GM12878 (cell line): ENCODE data around the gene SLC36A1. TPM values are rescaled to one million over a fixed set of nuclear protein-coding genes. Genes with fewer than 3 reads are reported as not detected.

Experiments used
- IKZF1 ChIP-seq: fragments of 450-650 bp; conservative IDR thresholded peaks from 2 replicates; pipeline ENCODE4 v1.6.1; 2017; ENCODE audit warnings: antibody characterized with exemption, mild to moderate bottlenecking
- IRF5 ChIP-seq: fragments of 450-650 bp; IDR thresholded peaks from 2 replicates; pipeline ENCODE4 v1.6.1; 2017; ENCODE audit warnings: borderline replicate concordance
- ZBTB4 ChIP-seq: fragments of 450-650 bp; formaldehyde crosslinking; IDR thresholded peaks from 2 replicates; pipeline ENCODE4 v1.4.0; 2022; ENCODE audit warnings: mild to moderate bottlenecking, moderate library complexity
- ZBTB40 ChIP-seq: fragments of 450-650 bp; IDR thresholded peaks from 2 replicates; pipeline ENCODE4 v1.6.1; 2016; ENCODE audit warnings: mild to moderate bottlenecking, moderate library complexity, borderline replicate concordance
- polyA plus RNA-seq, 11 experiments: library from polyadenylated mRNA; depleted of rRNA in 4 of 11; unstranded in 6 of 11; stranded (reverse) in 5 of 11; fragments of >200 nt; fragmentation: Nextera tagmentation in 4 of 11; fragmentation: Illumina TruSeq in 1 of 11; extraction: Ambion mirVana in 4 of 11; extraction: Trizol in 1 of 11; gene quantifications; 1 replicate in 1 of 11; 2 replicates in 10 of 11; pipeline versions ENCODE4 v1.2.1 to v1.2.3, GENCODE V29; 2011 to 2016; ENCODE audit warnings: inconsistent platforms in 2 of 11, missing spikeins in 2 of 11, low read depth in 1 of 11
- total RNA-seq, 4 experiments: library from RNA; depleted of rRNA in 3 of 4; stranded (reverse); fragments of >200 nt in 3 of 4; fragmentation: Illumina TruSeq in 1 of 4; extraction: Trizol in 1 of 4; gene quantifications; 2 replicates each; pipeline versions ENCODE4 v1.2.1 to v1.2.3, GENCODE V29; 2013 to 2021
- TF ChIP-seq, protein P1 (sequence below): IDR thresholded peaks from 2 replicates; pipeline ENCODE4 v1.6.1; 2012; ENCODE audit warnings: low read depth, low read length, improper control_type of control experiment

Gene SLC36A1
- total and polyA plus RNA-seq, 10 of the 15 experiments (the other 5 are each of a cell fraction or from before 2014, with no cell fraction given) = 0.50 to 8.2 (median 3.5) TPM

DNA sequence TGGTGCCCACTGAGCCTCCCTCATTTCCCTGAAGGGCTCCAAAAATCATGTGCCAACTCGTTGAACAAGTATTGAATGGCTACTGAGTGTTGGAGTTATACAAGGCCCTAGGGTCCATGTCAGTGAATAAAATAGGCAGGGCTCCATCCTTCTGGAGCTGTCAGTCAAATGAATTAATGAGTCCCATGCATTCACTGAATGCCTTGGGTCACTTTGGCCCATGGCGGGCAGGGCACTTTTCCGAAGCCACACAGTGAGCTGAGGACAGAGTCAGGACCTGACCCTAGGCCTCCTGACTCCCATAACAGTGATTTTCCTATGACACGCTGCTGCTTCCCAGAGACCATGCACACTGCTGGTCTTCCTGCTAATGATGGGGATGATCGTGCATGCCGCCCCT, 27.3 kb upstream of the SLC36A1 start (continued):
- TF ChIP-seq, protein P1, sequence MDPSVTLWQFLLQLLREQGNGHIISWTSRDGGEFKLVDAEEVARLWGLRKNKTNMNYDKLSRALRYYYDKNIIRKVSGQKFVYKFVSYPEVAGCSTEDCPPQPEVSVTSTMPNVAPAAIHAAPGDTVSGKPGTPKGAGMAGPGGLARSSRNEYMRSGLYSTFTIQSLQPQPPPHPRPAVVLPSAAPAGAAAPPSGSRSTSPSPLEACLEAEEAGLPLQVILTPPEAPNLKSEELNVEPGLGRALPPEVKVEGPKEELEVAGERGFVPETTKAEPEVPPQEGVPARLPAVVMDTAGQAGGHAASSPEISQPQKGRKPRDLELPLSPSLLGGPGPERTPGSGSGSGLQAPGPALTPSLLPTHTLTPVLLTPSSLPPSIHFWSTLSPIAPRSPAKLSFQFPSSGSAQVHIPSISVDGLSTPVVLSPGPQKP = no peak
- TF ChIP-seq IRF5 (no peak), IKZF1 (no peak), ZBTB4 (no peak), ZBTB40 (no peak)
